Parathyroid adenoma (tissue), 2 donors: ENCODE data around the gene BIN1.

ENCODE experiments used
- H2AFZ ChIP-seq: fragments of 300-600 bp; sonication (generic); one replicate; pipeline ENCODE4 v1.7.0; 2017; ENCODE audit warnings: antibody characterized with exemption, mild to moderate bottlenecking
- H3K27ac ChIP-seq: fragments of 300-600 bp; sonication (generic); one replicate; pipeline ENCODE4 v1.7.0; 2017
- H3K27me3 ChIP-seq: fragments of 300-600 bp; sonication (generic); one replicate; pipeline ENCODE4 v1.7.0; 2017; ENCODE audit warnings: low read length; ENCODE audit not compliant: control insufficient read depth, insufficient read depth
- H3K36me3 ChIP-seq: fragments of 300-600 bp; sonication (generic); one replicate; pipeline ENCODE4 v1.7.0; 2017; ENCODE audit warnings: low read length; ENCODE audit not compliant: control insufficient read depth, insufficient read depth
- H3K4me1 ChIP-seq: fragments of 300-600 bp; sonication (generic); one replicate; pipeline ENCODE4 v1.7.0; 2017; ENCODE audit warnings: control low read depth
- H3K4me2 ChIP-seq: fragments of 300-600 bp; sonication (generic); one replicate; pipeline ENCODE4 v1.7.0; 2017; ENCODE audit warnings: low read length
- H3K4me3 ChIP-seq: fragments of 300-600 bp; sonication (generic); one replicate; pipeline ENCODE4 v1.7.0; 2017; ENCODE audit warnings: low read depth, low read length
- H3K79me2 ChIP-seq: fragments of 300-600 bp; sonication (generic); one replicate; pipeline ENCODE4 v1.7.0; 2017; ENCODE audit warnings: control low read depth
- H3K9ac ChIP-seq: fragments of 300-600 bp; sonication (generic); one replicate; pipeline ENCODE4 v1.7.0; 2017; ENCODE audit warnings: mild to moderate bottlenecking
- H3K9me3 ChIP-seq: fragments of 300-600 bp; sonication (generic); one replicate; pipeline ENCODE4 v1.7.0; 2017; ENCODE audit warnings: low read length; ENCODE audit not compliant: control insufficient read depth
- CTCF ChIP-seq: fragments of 300-600 bp; sonication (generic); IDR thresholded peaks from one replicate; pipeline ENCODE4 v1.7.0; 2017; ENCODE audit warnings: antibody characterized with exemption, mild to moderate bottlenecking
- donor health status: primary hyperparathyroidism.

Gene BIN1

GRCh38 chr2:127039387-127040031, 67.4 kb downstream of the BIN1 start:
- no peaks in the 10 kb centered on the region for H3K27me3 ChIP-seq
- H3K4me2 ChIP-seq = no peak overlapping the region
- H3K4me3 ChIP-seq = no peak overlapping the region
- no peak for TF ChIP-seq CTCF
- no peak overlapping the region for H3K27ac ChIP-seq
- no peak overlapping the region for H3K9ac ChIP-seq
- H3K36me3 ChIP-seq = no peaks in the 10 kb centered on the region
- H3K79me2 ChIP-seq = no peaks in the 10 kb centered on the region
- H3K4me1 ChIP-seq = no peaks in the 10 kb centered on the region
- no peak overlapping the region for H2AFZ ChIP-seq
- H3K9me3 ChIP-seq = no peaks in the 10 kb centered on the region

- H3K4me1 ChIP-seq = no peaks in the 10 kb centered on the region
- no peak overlapping the region for H3K27ac ChIP-seq
These were observed 69.5 kb downstream of the BIN1 start for GRCh38 chr2:127037476-127037875.

GRCh38 chr2:127034883-127035611, 71.9 kb downstream of the BIN1 start:
- Histone ChIP-seq H3K9me3 (no peaks in the 10 kb centered on the region), H3K27ac (no peak overlapping the region)
- no peak for TF ChIP-seq CTCF

More at GRCh38 chr2:127037476-127037875, 69.5 kb downstream of the BIN1 start:
- no peak for TF ChIP-seq CTCF
- Histone ChIP-seq H3K9ac (no peak overlapping the region), H3K4me2 (no peak overlapping the region), H3K27me3 (no peaks in the 10 kb centered on the region), H3K4me3 (no peak overlapping the region), H2AFZ (no peak overlapping the region), H3K36me3 (no peaks in the 10 kb centered on the region), H3K79me2 (no peaks in the 10 kb centered on the region), H3K9me3 (no peaks in the 10 kb centered on the region)

GRCh38 chr2:127034051-127034450, 72.9 kb downstream of the BIN1 start:
- H3K9ac ChIP-seq = no peak overlapping the region
- H2AFZ ChIP-seq = no peak overlapping the region
- no peaks in the 10 kb centered on the region for H3K9me3 ChIP-seq
- no peaks in the 10 kb centered on the region for H3K79me2 ChIP-seq
- H3K4me2 ChIP-seq = no peak overlapping the region
- no peak overlapping the region for H3K4me3 ChIP-seq
- H3K4me1 ChIP-seq = no peaks in the 10 kb centered on the region
- H3K27me3 ChIP-seq = no peaks in the 10 kb centered on the region
- no peaks in the 10 kb centered on the region for H3K36me3 ChIP-seq
- TF ChIP-seq CTCF = no peak
- no peak overlapping the region for H3K27ac ChIP-seq

More at GRCh38 chr2:127034883-127035611, 71.9 kb downstream of the BIN1 start:
- Histone ChIP-seq H3K36me3 (no peaks in the 10 kb centered on the region), H3K4me2 (no peak overlapping the region), H3K4me3 (no peak overlapping the region), H3K9ac (no peak overlapping the region), H3K27me3 (no peaks in the 10 kb centered on the region), H3K4me1 (no peaks in the 10 kb centered on the region), H3K79me2 (no peaks in the 10 kb centered on the region), H2AFZ (no peak overlapping the region)

GRCh38 chr2:127032621-127033020, 74.3 kb downstream of the BIN1 start:
- Histone ChIP-seq H3K36me3 (no peaks in the 10 kb centered on the region), H2AFZ (no peak overlapping the region), H3K79me2 (no peaks in the 10 kb centered on the region), H3K4me1 (no peaks in the 10 kb centered on the region), H3K27ac (no peak overlapping the region), H3K27me3 (no peaks in the 10 kb centered on the region), H3K4me2 (no peak overlapping the region), H3K4me3 (no peak overlapping the region), H3K9ac (no peak overlapping the region), H3K9me3 (no peaks in the 10 kb centered on the region)
- no peak for TF ChIP-seq CTCF
